Epithelial cell of proximal tubule (primary cell): ENCODE data around the gene FAM193B. TPM values are rescaled to one million over a fixed set of nuclear protein-coding genes. Genes with fewer than 3 reads are reported as not detected.

Source experiments
- DNase-seq: peaks from one replicate; pipeline ENCODE4 v3.0.0-alpha.2; 2011; ENCODE audit warnings: low read depth
- H3K4me3 ChIP-seq: 2 replicates; pipeline ENCODE4 v1.5.1; 2011; ENCODE audit warnings: low read depth, mild to moderate bottlenecking, low read length
- CTCF ChIP-seq: conservative IDR thresholded peaks from 2 replicates; pipeline ENCODE4 v1.5.1; 2012; ENCODE audit warnings: low read depth, mild to moderate bottlenecking, low read length
- total RNA-seq: library from RNA; depleted of rRNA; stranded (reverse); fragments of >200 nt; gene quantifications from 2 replicates; pipeline ENCODE4 v1.2.3, GENCODE V29; 2015

Gene FAM193B
- total RNA-seq, 1 donor from 2014 or later = 36.4 TPM

GRCh38 chr5:177526191-177526590 is 28.2 kb downstream of the FAM193B start:
- DNase-seq = no peak
- TF ChIP-seq CTCF = no peak
- H3K4me3 ChIP-seq = no peak overlapping the region

GRCh38 chr5:177524941-177525655 is 29.3 kb downstream of the FAM193B start:
- no peak overlapping the region for H3K4me3 ChIP-seq
- TF ChIP-seq CTCF = no peak
- DNase-seq = no peak

GRCh38 chr5:177524539-177524900 is 29.8 kb downstream of the FAM193B start:
- no peak for DNase-seq
- H3K4me3 ChIP-seq = no peak overlapping the region
- no peak for TF ChIP-seq CTCF

GRCh38 chr5:177523711-177524538 is 30.4 kb downstream of the FAM193B start:
- H3K4me3 ChIP-seq = no peak overlapping the region
- DNase-seq = no peak
- TF ChIP-seq CTCF = no peak

- no peak for DNase-seq
These were observed 33.3 kb downstream of the FAM193B start for GRCh38 chr5:177520916-177521513.

GRCh38 chr5:177520271-177520670 is 34.1 kb downstream of the FAM193B start:
- DNase-seq = no peak
- H3K4me3 ChIP-seq = no peak overlapping the region
- no peak for TF ChIP-seq CTCF

More at GRCh38 chr5:177520916-177521513, 33.3 kb downstream of the FAM193B start:
- H3K4me3 ChIP-seq = no peak overlapping the region
- TF ChIP-seq CTCF = peak; percentile 30
